Breast epithelium (tissue), 3 donors: ENCODE data around the gene RPL18.
"Not testable (repeated sequence)": the region's sequence is repeated elsewhere in the genome, so short reads cannot be mapped to it uniquely, and the experiment has no call there.

Source experiments
- CTCF ChIP-seq, 3 donors: fragments of 450-650 bp; IDR thresholded peaks; one replicate each; pipeline ENCODE4 v1.5.1; 2016 to 2017; ENCODE audit warnings: antibody characterized with exemption in 3 of 3, mild to moderate bottlenecking in 3 of 3, moderate library complexity in 3 of 3
- POLR2A ChIP-seq: fragments of 450-650 bp; IDR thresholded peaks from one replicate; pipeline ENCODE4 v1.6.1; 2016; ENCODE audit warnings: antibody characterized with exemption, mild to moderate bottlenecking, moderate library complexity
- POLR2AphosphoS5 ChIP-seq, 3 donors: sonication (generic); formaldehyde crosslinking; IDR thresholded peaks; one replicate each; pipeline ENCODE4 v1.6.1; 2017; ENCODE audit warnings: antibody characterized with exemption in 3 of 3

- TF ChIP-seq CTCF (IDR thresholded peaks at IDR 0.05); POLR2A; POLR2AphosphoS5 (IDR thresholded peaks at IDR 0.05): not testable (repeated sequence)
These were observed 41.1 kb downstream of the RPL18 start for GRCh38 chr19:48577908-48578307.
